SJSA1 (cell line): ENCODE results near the gene ST6GALNAC3. TPM values are rescaled to one million over a fixed set of nuclear protein-coding genes. Genes with fewer than 3 reads are reported as not detected.

Source experiments
- DNase-seq, 2 experiments: peaks; one replicate each; pipeline ENCODE4 v3.0.0-alpha.2; 2015 to 2020; ENCODE audit warnings: low spot score in 2 of 2, low read depth in 1 of 2
- H3K27ac ChIP-seq: fragments of 250-450 bp; sonication (Bioruptor Pico); 2 replicates; pipeline ENCODE4 v1.5.1; 2020; ENCODE audit warnings: mild to moderate bottlenecking, moderate library complexity
- H3K27me3 ChIP-seq: fragments of 250-450 bp; sonication (Bioruptor Pico); replicated peaks from 2 replicates; pipeline ENCODE4 v1.5.1; 2020; ENCODE audit warnings: mild to moderate bottlenecking, moderate library complexity
- H3K36me3 ChIP-seq: fragments of 250-450 bp; sonication (Bioruptor Pico); 2 replicates; pipeline ENCODE4 v1.5.1; 2020; ENCODE audit warnings: mild to moderate bottlenecking
- H3K4me1 ChIP-seq: fragments of 250-450 bp; sonication (Bioruptor Pico); replicated peaks from 2 replicates; pipeline ENCODE4 v1.6.1; 2021; ENCODE audit warnings: mild to moderate bottlenecking
- H3K4me3 ChIP-seq: fragments of 250-450 bp; sonication (Bioruptor Pico); 2 replicates; pipeline ENCODE4 v1.5.1; 2020; ENCODE audit warnings: mild to moderate bottlenecking
- H3K9me3 ChIP-seq: fragments of 250-450 bp; sonication (Bioruptor Pico); replicated peaks from 2 replicates; pipeline ENCODE4 v1.5.1; 2020; ENCODE audit warnings: mild to moderate bottlenecking
- total RNA-seq: library from RNA; depleted of rRNA; stranded (reverse); fragments of >200 nt; shearing (Covaris generic); gene quantifications from 2 replicates; pipeline ENCODE4 v1.2.3, GENCODE V29; 2014

The ST6GALNAC3 gene
- total RNA-seq, 1 experiment from 2014 or later, result 5.1 TPM

GRCh38 chr1:76583235-76583868, 508.8 kb downstream of the ST6GALNAC3 start:
- no peak for DNase-seq
- H3K36me3 ChIP-seq, result no peaks in the 10 kb centered on the region

GRCh38 chr1:76583875-76584477, 509.4 kb downstream of the ST6GALNAC3 start:
- H3K9me3 ChIP-seq, result no peaks in the 10 kb centered on the region
- H3K27me3 ChIP-seq, result no peaks in the 10 kb centered on the region
- H3K36me3 ChIP-seq, result no peaks in the 10 kb centered on the region
- H3K4me1 ChIP-seq, result no peaks in the 10 kb centered on the region; the same call in 1 of the 2 replicates
- H3K4me3 ChIP-seq, result no peak overlapping the region
- no peak for DNase-seq
- H3K27ac ChIP-seq, result no peak overlapping the region

More at GRCh38 chr1:76583235-76583868, 508.8 kb downstream of the ST6GALNAC3 start:
- H3K4me1 ChIP-seq, result no peaks in the 10 kb centered on the region; the same call in 1 of the 2 replicates
- H3K27ac ChIP-seq, result no peak overlapping the region
- no peaks in the 10 kb centered on the region for H3K9me3 ChIP-seq
- H3K4me3 ChIP-seq, result no peak overlapping the region
- H3K27me3 ChIP-seq, result no peaks in the 10 kb centered on the region

- Histone ChIP-seq H3K4me3 (no peak overlapping the region), H3K4me1 (no peaks in the 10 kb centered on the region), H3K27ac (no peak overlapping the region), H3K36me3 (no peaks in the 10 kb centered on the region), H3K9me3 (no peaks in the 10 kb centered on the region), H3K27me3 (no peaks in the 10 kb centered on the region)
- DNase-seq, result no peak
Measured at GRCh38 chr1:76585980-76586674, 511.6 kb downstream of the ST6GALNAC3 start.

GRCh38 chr1:76587212-76587611, 512.7 kb downstream of the ST6GALNAC3 start:
- Histone ChIP-seq H3K9me3 (no peaks in the 10 kb centered on the region), H3K4me3 (no peak overlapping the region), H3K27ac (no peak overlapping the region), H3K27me3 (no peaks in the 10 kb centered on the region), H3K36me3 (no peaks in the 10 kb centered on the region), H3K4me1 (no peaks in the 10 kb centered on the region)
- DNase-seq, result no peak

GRCh38 chr1:76591461-76591860, 516.9 kb downstream of the ST6GALNAC3 start:
- H3K27me3 ChIP-seq, result 0 out of 2 replicates have a peak, but pooled peaks cover 2% of the 10 kb centered on the region
- no peak overlapping the region for H3K27ac ChIP-seq
- no peak for DNase-seq
- no peaks in the 10 kb centered on the region for H3K9me3 ChIP-seq
- H3K4me3 ChIP-seq, result no peak overlapping the region
- H3K4me1 ChIP-seq, result no peaks in the 10 kb centered on the region
- no peaks in the 10 kb centered on the region for H3K36me3 ChIP-seq

GRCh38 chr1:76591963-76592362, 517.4 kb downstream of the ST6GALNAC3 start:
- DNase-seq, result no peak
- Histone ChIP-seq H3K27ac (no peak overlapping the region), H3K36me3 (no peaks in the 10 kb centered on the region), H3K9me3 (no peaks in the 10 kb centered on the region), H3K27me3 (0 out of 2 replicates have a peak, but pooled peaks cover 3% of the 10 kb centered on the region), H3K4me1 (no peaks in the 10 kb centered on the region), H3K4me3 (no peak overlapping the region)

- Histone ChIP-seq H3K27me3 (0 out of 2 replicates have a peak, but pooled peaks cover 3% of the 10 kb centered on the region), H3K4me3 (no peak overlapping the region), H3K36me3 (no peaks in the 10 kb centered on the region), H3K27ac (no peak overlapping the region), H3K4me1 (no peaks in the 10 kb centered on the region), H3K9me3 (no peaks in the 10 kb centered on the region)
- DNase-seq, result no peak
Measured at GRCh38 chr1:76593141-76593540, 518.6 kb downstream of the ST6GALNAC3 start.

- no peaks in the 10 kb centered on the region for H3K4me1 ChIP-seq
- H3K4me3 ChIP-seq, result no peak overlapping the region
- no peaks in the 10 kb centered on the region for H3K9me3 ChIP-seq
- DNase-seq, result no peak
- H3K27me3 ChIP-seq, result 0 out of 2 replicates have a peak, but pooled peaks cover 3% of the 10 kb centered on the region
- no peak overlapping the region for H3K27ac ChIP-seq
- no peaks in the 10 kb centered on the region for H3K36me3 ChIP-seq
Measured at GRCh38 chr1:76593618-76594017, 519.1 kb downstream of the ST6GALNAC3 start.

- no peak for DNase-seq
- Histone ChIP-seq H3K27me3 (0 out of 2 replicates have a peak, but pooled peaks cover 3% of the 10 kb centered on the region), H3K9me3 (no peaks in the 10 kb centered on the region), H3K27ac (no peak overlapping the region), H3K4me3 (no peak overlapping the region), H3K36me3 (no peaks in the 10 kb centered on the region), H3K4me1 (no peaks in the 10 kb centered on the region)
Measured at GRCh38 chr1:76595024-76595423, 520.5 kb downstream of the ST6GALNAC3 start.

- Histone ChIP-seq H3K27ac (no peak overlapping the region), H3K4me1 (no peaks in the 10 kb centered on the region), H3K36me3 (no peaks in the 10 kb centered on the region), H3K27me3 (0 out of 2 replicates have a peak, but pooled peaks cover 2% of the 10 kb centered on the region), H3K9me3 (no peaks in the 10 kb centered on the region), H3K4me3 (no peak overlapping the region)
- no peak for DNase-seq
Measured at GRCh38 chr1:76601465-76601864, 526.9 kb downstream of the ST6GALNAC3 start.

- Histone ChIP-seq H3K4me1 (no peaks in the 10 kb centered on the region), H3K27me3 (no peaks in the 10 kb centered on the region), H3K27ac (no peak overlapping the region), H3K9me3 (no peaks in the 10 kb centered on the region), H3K36me3 (no peaks in the 10 kb centered on the region), H3K4me3 (no peak overlapping the region)
- DNase-seq, result no peak
Measured at GRCh38 chr1:76607717-76608116, 533.2 kb downstream of the ST6GALNAC3 start.

GRCh38 chr1:76611770-76612445, 537.4 kb downstream of the ST6GALNAC3 start:
- no peaks in the 10 kb centered on the region for H3K4me1 ChIP-seq
- no peak for DNase-seq
- no peak overlapping the region for H3K27ac ChIP-seq
- no peak overlapping the region for H3K4me3 ChIP-seq
- no peaks in the 10 kb centered on the region for H3K27me3 ChIP-seq
- H3K36me3 ChIP-seq, result no peaks in the 10 kb centered on the region
- no peaks in the 10 kb centered on the region for H3K9me3 ChIP-seq

- Histone ChIP-seq H3K27me3 (no peaks in the 10 kb centered on the region), H3K4me3 (no peak overlapping the region), H3K4me1 (no peaks in the 10 kb centered on the region), H3K27ac (no peak overlapping the region), H3K9me3 (no peaks in the 10 kb centered on the region), H3K36me3 (no peaks in the 10 kb centered on the region)
- DNase-seq, result no peak
Measured at GRCh38 chr1:76613886-76614285, 539.3 kb downstream of the ST6GALNAC3 start.
